Gastroesophageal sphincter (tissue), 4 donors: Measurements from ENCODE around the gene NSA2. TPM values are rescaled to one million over a fixed set of nuclear protein-coding genes. Genes with fewer than 3 reads are reported as not detected.
"Not testable (repeated sequence)": the region's sequence is repeated elsewhere in the genome, so short reads cannot be mapped to it uniquely, and the experiment has no call there.

Source experiments
- ATAC-seq: fragments of 150-250 bp; one replicate; pipeline ENCODE4 v1.9.1; 2016; ENCODE audit warnings: mild to moderate bottlenecking, moderate library complexity
- H3K27ac ChIP-seq, 4 donors: fragments of 200-600 bp; sonication (generic) in 3 of 4; 1 replicate in 3 of 4; 2 replicates in 1 of 4; pipeline ENCODE4 v1.5.1; 2016 to 2019
- H3K27me3 ChIP-seq: fragments of 200-600 bp; sonication (generic); one replicate; pipeline ENCODE4 v1.5.1; 2019
- H3K36me3 ChIP-seq, 2 donors: fragments of 200-600 bp; sonication (generic); one replicate each; pipeline ENCODE4 v1.5.1; 2019; ENCODE audit warnings: control low read depth in 1 of 2
- H3K4me1 ChIP-seq, 3 donors: fragments of 200-600 bp; sonication (generic); 1 replicate in 2 of 3; 2 replicates in 1 of 3; pipeline ENCODE4 v1.5.1; 2016 to 2019; ENCODE audit warnings: control low read depth in 2 of 3
- H3K4me3 ChIP-seq, 2 donors: fragments of 200-600 bp; sonication (generic); one replicate each; pipeline ENCODE4 v1.5.1; 2019; ENCODE audit warnings: mild to moderate bottlenecking in 1 of 2, moderate library complexity in 1 of 2
- H3K9me3 ChIP-seq, 3 donors: fragments of 200-600 bp; sonication (generic); one replicate each; pipeline ENCODE4 v1.5.1; 2017 to 2019; ENCODE audit warnings: control low read depth in 2 of 3
- EP300 ChIP-seq: sonication (generic); formaldehyde crosslinking; IDR thresholded peaks from one replicate; pipeline ENCODE4 v1.6.1; 2017; ENCODE audit warnings: antibody characterized with exemption, mild to moderate bottlenecking
- POLR2A ChIP-seq, 2 donors: fragments of 450-650 bp; IDR thresholded peaks; one replicate each; pipeline ENCODE4 v1.6.1; 2017; ENCODE audit warnings: antibody characterized with exemption in 2 of 2, mild to moderate bottlenecking in 2 of 2, moderate library complexity in 1 of 2
- POLR2AphosphoS5 ChIP-seq: sonication (generic); formaldehyde crosslinking; IDR thresholded peaks from one replicate; pipeline ENCODE4 v1.6.1; 2017; ENCODE audit warnings: antibody characterized with exemption
- WGBS, 2 donors: methylation state at CpG; one replicate each; pipeline ENCODE4 v1.1.5; 2018; ENCODE audit warnings: low coverage in 1 of 2; 5-methylcytosine and 5-hydroxymethylcytosine counted together
- total RNA-seq, 4 donors: library from RNA; depleted of rRNA; stranded (reverse); fragments of >200 nt; gene quantifications; one replicate each; pipeline ENCODE4 v1.1.0, GENCODE V29; 2016
- TF ChIP-seq, protein P1 (sequence below), 4 experiments: fragments of 200-600 bp in 2 of 4; fragments of 450-650 bp in 2 of 4; sonication (generic) in 1 of 4; IDR thresholded peaks; one replicate each; pipeline ENCODE4 v1.5.1; 2017 to 2019; ENCODE audit warnings: antibody characterized with exemption in 4 of 4, mild to moderate bottlenecking in 2 of 4, moderate library complexity in 2 of 4

NSA2 gene
- total RNA-seq, 4 donors from 2014 or later: 101 to 138 (median 120) TPM

DNA sequence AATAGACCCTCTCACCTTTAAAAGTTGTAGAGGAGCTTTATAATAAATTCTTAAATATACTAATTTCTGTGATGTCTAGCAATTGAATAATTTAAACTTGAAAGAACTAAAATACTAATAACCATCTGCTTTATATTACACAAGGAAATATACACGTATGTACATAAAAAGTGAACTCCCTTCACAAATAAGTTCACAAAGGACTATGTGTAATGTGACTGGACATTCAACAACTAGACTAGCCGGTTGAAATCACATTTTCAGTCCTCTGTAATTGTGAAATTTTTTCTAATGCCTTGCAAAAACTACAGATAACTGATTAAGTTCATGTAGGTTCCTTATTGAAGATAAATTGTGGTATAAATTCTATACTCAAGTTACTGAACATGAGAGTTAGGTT is 11.6 kb downstream of the NSA2 start:
- Histone ChIP-seq H3K27me3 (no peaks in the 10 kb centered on the region), H3K9me3 (no peaks in the 10 kb centered on the region), H3K4me3 (no peak overlapping the region), H3K36me3 (peaks cover 0 to 48% of the 10 kb centered on the region in 2 donors), H3K27ac (no peak overlapping the region), H3K4me1 (no peaks in the 10 kb centered on the region)
- 83 to 95% methylated on average over 2 of the region's 2 CpGs for WGBS, 2 donors
- no peak for ATAC-seq
- TF ChIP-seq EP300 (no peak), POLR2A (IDR thresholded peaks at IDR 0.05) (no peak), POLR2AphosphoS5 (no peak)
- TF ChIP-seq, protein P1, sequence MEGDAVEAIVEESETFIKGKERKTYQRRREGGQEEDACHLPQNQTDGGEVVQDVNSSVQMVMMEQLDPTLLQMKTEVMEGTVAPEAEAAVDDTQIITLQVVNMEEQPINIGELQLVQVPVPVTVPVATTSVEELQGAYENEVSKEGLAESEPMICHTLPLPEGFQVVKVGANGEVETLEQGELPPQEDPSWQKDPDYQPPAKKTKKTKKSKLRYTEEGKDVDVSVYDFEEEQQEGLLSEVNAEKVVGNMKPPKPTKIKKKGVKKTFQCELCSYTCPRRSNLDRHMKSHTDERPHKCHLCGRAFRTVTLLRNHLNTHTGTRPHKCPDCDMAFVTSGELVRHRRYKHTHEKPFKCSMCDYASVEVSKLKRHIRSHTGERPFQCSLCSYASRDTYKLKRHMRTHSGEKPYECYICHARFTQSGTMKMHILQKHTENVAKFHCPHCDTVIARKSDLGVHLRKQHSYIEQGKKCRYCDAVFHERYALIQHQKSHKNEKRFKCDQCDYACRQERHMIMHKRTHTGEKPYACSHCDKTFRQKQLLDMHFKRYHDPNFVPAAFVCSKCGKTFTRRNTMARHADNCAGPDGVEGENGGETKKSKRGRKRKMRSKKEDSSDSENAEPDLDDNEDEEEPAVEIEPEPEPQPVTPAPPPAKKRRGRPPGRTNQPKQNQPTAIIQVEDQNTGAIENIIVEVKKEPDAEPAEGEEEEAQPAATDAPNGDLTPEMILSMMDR (IDR thresholded peaks at IDR 0.05): no peak

DNA sequence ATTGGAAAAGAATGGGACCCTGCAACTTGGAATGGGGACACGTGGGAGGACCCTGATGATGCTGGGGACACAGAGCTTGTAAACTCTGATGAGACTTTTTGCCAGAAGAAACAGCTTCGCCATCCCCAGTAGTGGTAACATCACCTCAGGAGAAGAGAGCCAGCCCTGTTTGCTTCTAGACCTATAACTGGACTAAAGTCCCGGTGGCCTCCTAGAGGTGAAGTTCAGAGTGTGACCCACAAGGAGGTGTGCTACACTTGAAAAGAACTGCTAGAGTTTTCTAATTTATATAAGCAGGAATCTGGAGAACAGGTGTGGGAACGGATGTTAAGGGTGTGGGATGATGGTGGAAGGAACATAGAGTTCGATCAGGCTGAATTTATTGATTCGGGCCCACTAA is 19.8 kb downstream of the NSA2 start:
- no peaks in the 10 kb centered on the region for H3K36me3 ChIP-seq

DNA sequence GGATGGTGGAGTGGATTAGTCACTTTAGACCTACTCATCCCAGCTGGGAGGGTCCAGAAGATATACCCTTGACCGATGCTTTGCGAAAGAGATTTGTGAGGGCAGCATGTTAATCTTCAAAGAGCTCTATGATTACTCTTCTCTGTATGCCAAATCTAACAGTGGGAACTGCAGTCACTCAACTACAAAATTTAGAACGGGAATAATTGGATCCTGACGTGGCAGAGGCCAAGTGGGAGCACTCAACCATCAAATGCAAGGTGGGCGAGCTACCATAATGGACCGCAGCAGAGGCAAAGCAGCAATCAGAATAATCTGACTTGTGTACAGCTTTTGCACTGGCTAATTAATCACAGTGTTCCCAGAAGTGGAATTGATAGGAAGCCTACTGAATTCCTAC is 20.4 kb downstream of the NSA2 start:
- H3K36me3 ChIP-seq: no peaks in the 10 kb centered on the region
- TF ChIP-seq EP300: no peak
- no peak for TF ChIP-seq POLR2AphosphoS5
- TF ChIP-seq, protein P1 (IDR thresholded peaks at IDR 0.05): no peak
- TF ChIP-seq POLR2A (IDR thresholded peaks at IDR 0.05): no peak
- H3K27ac ChIP-seq: no peak overlapping the region
- no peak for ATAC-seq
- 92 to 100% methylated on average over 4 of the region's 6 CpGs for WGBS, 2 donors
- H3K9me3 ChIP-seq: no peaks in the 10 kb centered on the region
- no peaks in the 10 kb centered on the region for H3K4me1 ChIP-seq
- no peak overlapping the region for H3K4me3 ChIP-seq
- H3K27me3 ChIP-seq: no peaks in the 10 kb centered on the region

More for the DNA sequence above, 19.8 kb downstream of the NSA2 start:
- no peaks in the 10 kb centered on the region for H3K9me3 ChIP-seq
- no peaks in the 10 kb centered on the region for H3K27me3 ChIP-seq
- H3K27ac ChIP-seq: no peak overlapping the region
- no peak overlapping the region for H3K4me3 ChIP-seq
- TF ChIP-seq POLR2A (IDR thresholded peaks at IDR 0.05): no peak
- no peak for TF ChIP-seq POLR2AphosphoS5
- TF ChIP-seq, protein P1 (IDR thresholded peaks at IDR 0.05): no peak
- no peak for TF ChIP-seq EP300
- no peak for ATAC-seq
- WGBS, 2 donors: 94 to 95% methylated on average over 3 to 5 of the region's 6 CpGs
- H3K4me1 ChIP-seq: no peaks in the 10 kb centered on the region

DNA sequence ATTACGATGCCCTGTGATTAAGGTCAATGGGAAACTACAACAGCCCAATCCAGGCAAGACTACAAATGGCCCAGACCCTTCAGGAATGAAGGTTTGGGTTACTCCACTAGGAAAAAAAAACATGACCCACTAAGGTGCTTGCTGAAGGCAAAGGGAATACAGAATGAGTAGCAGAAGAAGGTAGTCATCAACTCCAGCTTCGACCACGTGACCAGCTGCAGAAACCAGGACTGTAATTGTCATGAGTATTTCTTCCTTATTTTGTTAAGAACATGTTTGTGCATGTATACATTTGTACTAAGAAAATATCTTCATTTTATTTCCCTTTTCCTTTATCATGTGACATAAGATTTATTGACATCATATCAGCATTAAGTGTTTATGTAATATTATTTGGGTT is 24.6 kb downstream of the NSA2 start:
- 84 to 95% methylated on average over 2 to 3 of the region's 3 CpGs for WGBS, 2 donors
- not testable (repeated sequence) for H3K4me1 ChIP-seq, ATAC-seq, H3K9me3 ChIP-seq, H3K27me3 ChIP-seq, H3K4me3 ChIP-seq, H3K36me3 ChIP-seq, H3K27ac ChIP-seq

DNA sequence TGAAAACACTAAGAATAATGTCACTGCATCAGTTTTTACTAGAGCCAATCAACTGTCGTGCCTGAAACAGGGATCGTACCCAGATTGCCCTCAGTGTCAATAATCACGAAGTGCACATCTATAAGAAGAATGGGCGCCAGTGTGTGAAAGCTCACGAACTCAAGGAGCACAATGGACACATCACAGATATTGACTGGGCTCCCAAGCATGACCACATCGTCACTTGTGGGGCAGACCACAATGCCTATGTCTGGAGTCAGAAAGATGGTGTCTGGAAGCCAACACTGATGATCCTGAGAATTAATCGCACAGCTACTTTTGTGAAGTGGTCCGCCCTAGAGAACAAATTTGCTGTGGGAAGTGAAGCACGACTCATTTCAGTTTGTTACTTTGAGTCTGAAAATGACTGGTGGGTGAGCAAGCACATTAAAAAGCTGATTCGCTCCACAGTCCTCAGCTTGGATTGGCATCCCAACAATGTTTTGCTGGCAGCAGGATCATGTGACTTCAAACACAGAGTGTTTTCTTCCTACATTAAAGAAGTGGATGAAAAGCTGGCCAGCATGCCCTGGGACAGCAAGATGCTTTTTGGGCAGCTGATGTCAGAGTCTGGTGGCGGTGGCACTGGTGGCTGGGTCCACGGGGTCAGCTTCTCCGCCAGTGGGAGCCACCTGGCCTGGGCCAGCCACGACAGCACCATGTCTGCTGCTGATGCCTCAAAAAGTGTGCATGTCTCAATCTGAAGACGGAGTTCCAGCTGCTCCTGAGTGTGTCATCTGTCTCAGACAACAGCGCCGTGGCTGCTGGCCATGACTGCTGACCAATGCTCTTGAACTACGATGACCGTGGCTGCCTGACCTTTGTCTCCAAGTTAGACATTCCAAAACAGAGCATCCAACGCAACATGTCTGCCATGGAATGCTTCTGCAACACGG is 32.2 kb downstream of the NSA2 start:
- H3K27me3 ChIP-seq: no peaks in the 10 kb centered on the region
- no peak overlapping the region for H3K4me3 ChIP-seq
- TF ChIP-seq, protein P1 (IDR thresholded peaks at IDR 0.05): no peak
- no peak for ATAC-seq
- 96 to 98% methylated on average over 8 to 14 of the region's 21 CpGs for WGBS, 2 donors
- H3K4me1 ChIP-seq: no peaks in the 10 kb centered on the region
- H3K27ac ChIP-seq: no peak overlapping the region
- H3K9me3 ChIP-seq: no peaks in the 10 kb centered on the region
- H3K36me3 ChIP-seq: no peaks in the 10 kb centered on the region
